ENCODE results near the gene FCSK.

Gene FCSK

DNA sequence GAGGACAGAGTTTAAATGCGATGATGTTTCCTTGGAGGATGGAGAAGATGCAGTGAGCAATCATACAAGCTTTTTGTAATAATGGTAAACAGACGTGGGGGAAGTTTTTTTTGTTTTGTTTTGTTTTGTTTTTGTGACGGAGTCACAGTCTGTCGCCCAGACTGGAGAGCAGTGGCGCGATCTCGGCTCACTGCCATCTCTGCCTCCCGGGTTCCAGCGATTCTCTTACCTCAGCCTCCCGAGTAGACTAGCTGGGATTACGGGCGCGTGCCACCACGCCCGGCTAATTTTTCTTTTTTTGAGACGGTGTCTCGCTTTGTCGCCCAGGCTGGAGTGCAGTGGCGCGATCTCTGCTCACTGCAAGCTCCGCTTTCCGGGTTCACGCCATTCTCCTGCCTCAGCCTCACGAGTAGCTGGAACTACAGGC, 70.0 kb downstream of the FCSK start:
- peak; percentile 50 for DNase-seq (ENCODE audit: low spot score)

DNA sequence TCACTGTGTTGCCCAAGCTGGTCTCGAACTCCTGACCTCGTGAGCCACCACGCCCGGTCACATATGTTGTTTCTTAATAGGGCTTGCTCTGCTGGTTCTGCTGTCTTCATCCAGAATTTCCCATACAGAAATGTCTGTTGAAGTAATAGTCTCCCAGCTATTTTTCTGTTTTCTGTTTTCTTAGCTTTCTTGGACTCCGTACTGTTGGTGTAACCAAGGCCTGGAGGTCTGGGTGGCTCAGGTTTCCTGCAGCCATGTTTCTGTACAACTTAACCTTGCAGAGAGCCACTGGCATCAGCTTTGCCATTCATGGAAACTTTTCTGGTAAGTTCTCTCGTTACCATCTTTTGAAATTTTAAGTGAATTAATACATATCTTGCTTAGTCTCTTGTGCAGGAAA, 72.0 kb downstream of the FCSK start:
- no peak for DNase-seq (ENCODE audit: low spot score)

GRCh38 chr16:70527315-70527996, 73.1 kb downstream of the FCSK start:
- no peak for DNase-seq (ENCODE audit: low spot score)

- DNase-seq (ENCODE audit: low spot score), result peak; percentile 52
Observed at GRCh38 chr16:70529051-70529777, 74.8 kb downstream of the FCSK start.
